ENCODE data around the gene SHISA7. TPM values are rescaled to one million over a fixed set of nuclear protein-coding genes. Genes with fewer than 3 reads are reported as not detected.
"Not testable (repeated sequence)": the region's sequence is repeated elsewhere in the genome, so short reads cannot be mapped to it uniquely, and the experiment has no call there.

The SHISA7 gene
- total RNA-seq, 4 donors from 2014 or later: not detected

DNA sequence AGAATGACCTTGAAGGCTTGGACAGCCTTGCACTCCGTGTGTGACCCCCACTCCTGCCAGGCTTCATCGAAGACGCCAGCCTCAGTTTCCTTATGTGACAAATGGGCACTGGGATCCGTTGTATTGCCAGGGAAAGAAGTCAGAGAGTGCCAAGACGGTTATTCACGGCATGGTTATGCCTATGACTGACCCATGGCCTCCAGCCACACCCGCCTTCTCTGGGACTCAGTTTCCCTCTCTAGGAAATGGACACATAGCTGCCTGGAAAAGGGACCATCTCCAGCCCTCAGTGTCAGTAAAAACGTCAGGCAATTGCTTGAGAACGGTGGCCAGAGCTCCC lies 34.6 kb downstream of the SHISA7 start:
- Histone ChIP-seq H3K27ac (peak overlapping the region; percentile 91 to 97 (median 93)), H3K4me1 (peaks cover 0 to 15% of the 10 kb centered on the region in 2 donors), H3K27me3 (no peaks in the 10 kb centered on the region), H3K9me3 (no peaks in the 10 kb centered on the region), H3K4me3 (peak overlapping the region; percentile 68 to 85 (median 70)), H3K36me3 (no peaks in the 10 kb centered on the region)
- no peak for ATAC-seq
- TF ChIP-seq, protein P1, sequence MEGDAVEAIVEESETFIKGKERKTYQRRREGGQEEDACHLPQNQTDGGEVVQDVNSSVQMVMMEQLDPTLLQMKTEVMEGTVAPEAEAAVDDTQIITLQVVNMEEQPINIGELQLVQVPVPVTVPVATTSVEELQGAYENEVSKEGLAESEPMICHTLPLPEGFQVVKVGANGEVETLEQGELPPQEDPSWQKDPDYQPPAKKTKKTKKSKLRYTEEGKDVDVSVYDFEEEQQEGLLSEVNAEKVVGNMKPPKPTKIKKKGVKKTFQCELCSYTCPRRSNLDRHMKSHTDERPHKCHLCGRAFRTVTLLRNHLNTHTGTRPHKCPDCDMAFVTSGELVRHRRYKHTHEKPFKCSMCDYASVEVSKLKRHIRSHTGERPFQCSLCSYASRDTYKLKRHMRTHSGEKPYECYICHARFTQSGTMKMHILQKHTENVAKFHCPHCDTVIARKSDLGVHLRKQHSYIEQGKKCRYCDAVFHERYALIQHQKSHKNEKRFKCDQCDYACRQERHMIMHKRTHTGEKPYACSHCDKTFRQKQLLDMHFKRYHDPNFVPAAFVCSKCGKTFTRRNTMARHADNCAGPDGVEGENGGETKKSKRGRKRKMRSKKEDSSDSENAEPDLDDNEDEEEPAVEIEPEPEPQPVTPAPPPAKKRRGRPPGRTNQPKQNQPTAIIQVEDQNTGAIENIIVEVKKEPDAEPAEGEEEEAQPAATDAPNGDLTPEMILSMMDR (IDR thresholded peaks at IDR 0.05 in 4 of 5, conservative IDR thresholded peaks at IDR 0.05 in 1 of 5): no peak
- TF ChIP-seq POLR2A (IDR thresholded peaks at IDR 0.05): no peak
- in situ Hi-C loops (cut with MboI; ENCODE audit: low sequenced_read_pairs in 4 of 4): loop anchor here in 1 of 4 donors (25.0 kb wide), 2 partner anchors 121 to 271 kb away; partner anchors contain the start of genes BRSK1, HSPBP1 and TNNT1
- intact Hi-C loops (cut with DNase I; ENCODE audit: low total_unique reads): loop anchor here (1.0 to 5.0 kb wide), 3 partner anchors 54 to 214 kb away; partner anchors contain the start of genes C19orf85, ISOC2, KMT5C and ZNF784
- no peak for DNase-seq

DNA sequence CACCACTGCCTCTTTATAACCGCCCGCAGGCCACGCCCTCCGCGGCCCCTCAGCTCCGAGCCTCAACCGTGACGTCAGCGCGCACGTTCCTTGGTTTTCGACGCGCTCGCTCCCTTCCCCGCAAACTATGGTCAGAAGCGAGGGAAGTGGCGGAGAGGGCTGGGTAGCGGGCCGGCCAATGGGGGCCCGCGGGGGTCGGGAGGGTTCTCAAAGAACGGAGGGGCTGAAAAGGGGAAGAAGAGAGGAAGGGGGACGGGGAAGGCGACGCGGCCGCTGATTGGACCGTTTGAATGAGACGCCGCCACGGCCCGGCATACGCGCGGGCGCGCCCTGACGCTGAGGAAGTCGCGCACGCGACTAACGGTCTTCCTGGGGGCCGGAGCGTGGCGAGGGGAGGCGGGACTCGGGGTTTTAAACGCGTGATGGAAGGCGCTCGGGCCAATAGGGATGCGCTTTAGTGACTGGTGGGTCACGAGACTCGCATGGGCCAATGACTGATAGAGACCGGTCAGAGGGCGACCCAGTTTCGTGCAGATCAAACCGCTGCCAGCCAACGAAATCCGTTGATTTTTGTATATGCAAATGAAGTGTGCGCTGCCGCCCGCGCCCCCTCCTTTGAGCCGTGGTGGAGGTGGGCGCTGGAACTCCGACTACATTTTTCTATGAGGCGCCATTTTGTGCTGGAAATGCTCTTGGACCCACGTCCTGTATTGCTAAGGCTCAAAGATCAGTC lies 35.1 kb downstream of the SHISA7 start:
- H3K4me1 ChIP-seq: peaks cover 0 to 15% of the 10 kb centered on the region in 2 donors
- H3K36me3 ChIP-seq: peaks cover 0 to 4% of the 10 kb centered on the region in 2 donors
- H3K27ac ChIP-seq: peak overlapping the region; percentile 91 to 97 (median 93)
- no peaks in the 10 kb centered on the region for H3K9me3 ChIP-seq
- peak; percentile 96 to 97 for DNase-seq
- H3K27me3 ChIP-seq: no peaks in the 10 kb centered on the region
- peak overlapping the region; percentile 68 to 85 (median 70) for H3K4me3 ChIP-seq
- in situ Hi-C loops (cut with MboI; ENCODE audit: low sequenced_read_pairs in 4 of 4) (loop anchor here in 1 of 4 donors (25.0 kb wide), 2 partner anchors 121 to 271 kb away; partner anchors contain the start of genes BRSK1, HSPBP1 and TNNT1), intact Hi-C loops (cut with DNase I; ENCODE audit: low total_unique reads) (loop anchor here (1.0 to 5.0 kb wide), 4 partner anchors 23 to 214 kb away; partner anchors contain the start of genes C19orf85, ISOC2, KMT5C and RPL28)
- ATAC-seq: peak; percentile 96 to 98
- TF ChIP-seq, protein P1 (IDR thresholded peaks at IDR 0.05 in 4 of 5, conservative IDR thresholded peaks at IDR 0.05 in 1 of 5): no peak
- no peak for TF ChIP-seq POLR2A (IDR thresholded peaks at IDR 0.05)

DNA sequence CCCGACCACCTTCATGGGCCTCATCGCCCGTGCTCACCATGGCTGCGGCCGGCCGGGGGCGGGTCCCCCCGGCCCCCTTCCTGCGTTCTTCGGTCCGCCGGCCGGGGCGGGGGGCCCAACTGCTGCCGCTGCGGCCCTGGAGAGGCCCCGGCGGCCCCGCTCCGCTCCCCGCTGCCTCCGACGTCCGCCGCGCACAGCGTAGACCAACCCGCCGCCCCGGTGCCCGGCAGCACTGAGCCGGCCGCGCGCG lies 35.6 kb downstream of the SHISA7 start, which contains the start of gene UBE2S:
TSS of gene UBE2S (minus strand) at position 239 of the 250 bp plus-strand sequence. CDS start at position 40, 199 bp downstream.
- Histone ChIP-seq H3K4me3 (peak within 1 kb of the TSS; percentile 68 to 85 (median 70)), H3K4me1 (peaks cover 0 to 15% of the 10 kb centered on the region in 2 donors), H3K27ac (peak within 1 kb of the TSS; percentile 91 to 97 (median 93))
- not testable (repeated sequence) for H3K9me3 ChIP-seq, H3K27me3 ChIP-seq, H3K36me3 ChIP-seq, DNase-seq
- in situ Hi-C loops (cut with MboI; ENCODE audit: low sequenced_read_pairs in 4 of 4) (loop anchor here in 1 of 4 donors (25.0 kb wide), 2 partner anchors 120 to 270 kb away; partner anchors contain the start of genes BRSK1, HSPBP1 and TNNT1), intact Hi-C loops (cut with DNase I; ENCODE audit: low total_unique reads) (loop anchor here (2.0 to 5.0 kb wide), 3 partner anchors 23 to 215 kb away; partner anchors contain the start of genes C19orf85, ISOC2, RPL28 and TMEM238)
- TF ChIP-seq POLR2A (IDR thresholded peaks at IDR 0.05): peak; percentile 81 to 98
- ATAC-seq: peak in 1 of 2 donors; percentile 1

DNA sequence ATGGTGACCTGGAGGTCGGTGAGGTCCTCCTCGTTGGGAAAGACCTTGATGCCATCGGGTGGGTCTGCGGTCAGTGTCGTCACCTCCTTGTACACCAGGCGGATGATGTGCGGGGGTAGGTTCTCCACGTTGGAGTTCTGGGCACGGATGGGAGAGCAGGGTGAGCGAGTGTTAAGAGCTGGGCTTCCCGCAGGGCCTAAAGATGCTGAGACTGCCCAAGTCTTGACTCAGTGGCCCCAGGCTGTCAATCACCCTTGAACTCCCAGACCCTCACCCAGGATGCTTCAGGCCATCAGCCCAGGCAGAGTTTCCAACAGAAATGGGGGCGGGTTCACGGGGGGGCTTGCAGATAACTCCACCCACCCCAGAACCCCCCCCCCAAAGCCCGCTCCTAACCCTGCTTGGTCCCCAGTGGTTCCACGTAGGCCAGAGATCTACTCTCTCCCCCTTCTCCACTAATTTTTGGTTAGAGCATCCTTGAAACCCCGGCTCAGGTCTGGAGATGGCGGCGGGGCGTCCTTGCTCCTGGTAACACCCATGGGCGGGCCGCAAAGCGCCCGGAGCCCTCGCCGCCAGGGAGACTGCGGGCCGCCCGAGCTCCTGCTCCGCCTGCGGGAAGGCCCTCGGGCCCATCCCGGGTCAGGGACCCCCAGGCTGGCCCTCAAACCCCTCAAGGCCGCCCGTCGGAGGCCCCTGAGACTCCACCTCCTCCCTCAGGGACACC lies 36.1 kb downstream of the SHISA7 start:
- in situ Hi-C loops (cut with MboI; ENCODE audit: low sequenced_read_pairs in 4 of 4): loop anchor here in 1 of 4 donors (25.0 kb wide), 2 partner anchors 120 to 270 kb away; partner anchors contain the start of genes BRSK1, HSPBP1 and TNNT1
- DNase-seq (no peak), ATAC-seq (no peak)
- Histone ChIP-seq H3K27ac (peak overlapping the region; percentile 91 to 97 (median 93)), H3K4me3 (peak overlapping the region; percentile 68 to 85 (median 70)), H3K9me3 (no peaks in the 10 kb centered on the region), H3K36me3 (peaks cover 0 to 14% of the 10 kb centered on the region in 2 donors), H3K4me1 (peaks cover 0 to 15% of the 10 kb centered on the region in 2 donors), H3K27me3 (no peaks in the 10 kb centered on the region)
- intact Hi-C loops (cut with DNase I; ENCODE audit: low total_unique reads): loop anchor here (2.0 to 5.0 kb wide), 3 partner anchors 22 to 215 kb away; partner anchors contain the start of genes C19orf85, ISOC2, RPL28 and TMEM238
- TF ChIP-seq, protein P1 (IDR thresholded peaks at IDR 0.05 in 4 of 5, conservative IDR thresholded peaks at IDR 0.05 in 1 of 5): no peak
- no peak for TF ChIP-seq POLR2A (IDR thresholded peaks at IDR 0.05)
